K562 (cell line): ENCODE data around the gene ADAMTS2.

Source experiments
- BACH1 ChIP-seq: fragments of 200-800 bp; sonication (Bioruptor generic); IDR thresholded peaks from 2 replicates; pipeline ENCODE4 v1.6.1; 2016; ENCODE audit warnings: missing genetic modification characterization, missing compliant biosample characterization
- CAMTA2 ChIP-seq: fragments of 250-450 bp; sonication (Bioruptor Pico); conservative IDR thresholded peaks from 2 replicates; pipeline ENCODE4 v1.5.1; 2022
- FOSL1 ChIP-seq: fragments of 200-800 bp; sonication (Bioruptor generic); conservative IDR thresholded peaks from 2 replicates; pipeline ENCODE4 v1.6.1; 2016; ENCODE audit warnings: missing genetic modification characterization, missing compliant biosample characterization
- KAT8 ChIP-seq: fragments of 450-650 bp; IDR thresholded peaks from 2 replicates; pipeline ENCODE4 v1.6.1; 2016; ENCODE audit warnings: low read depth, mild to moderate bottlenecking
- POLR2AphosphoS5 ChIP-seq: IDR thresholded peaks from 2 replicates; pipeline ENCODE4 v1.6.1; 2011; ENCODE audit warnings: mild to moderate bottlenecking, low read depth, low read length, moderate library complexity; ENCODE audit not compliant: control insufficient read depth, insufficient read depth
- RAD21 ChIP-seq, 2 experiments: fragments of 250-450 bp in 1 of 2; fragments of 450-650 bp in 1 of 2; sonication (Bioruptor Pico) in 1 of 2; formaldehyde crosslinking in 1 of 2; IDR thresholded peaks in 1 of 2; conservative IDR thresholded peaks in 1 of 2; 2 replicates each; pipeline versions ENCODE4 v1.4.0 to v1.8.0; 2020 to 2022; ENCODE audit warnings: mild to moderate bottlenecking in 2 of 2, moderate library complexity in 1 of 2
- SMAD1 ChIP-seq: fragments of 150-350 bp; IDR thresholded peaks from 2 replicates; pipeline ENCODE4 v1.6.1; 2014; ENCODE audit warnings: low read length, low read depth; ENCODE audit not compliant: partially characterized antibody
- TAF9B ChIP-seq: fragments of 450-650 bp; IDR thresholded peaks from 2 replicates; pipeline ENCODE4 v1.6.1; 2018; ENCODE audit warnings: mild to moderate bottlenecking; ENCODE audit not compliant: partially characterized antibody
- TCF7L2 ChIP-seq: fragments of 150-350 bp; IDR thresholded peaks from 2 replicates; pipeline ENCODE4 v1.6.1; 2016; ENCODE audit warnings: low read depth, mild to moderate bottlenecking, low read length, moderate library complexity
- ZNF274 ChIP-seq: IDR thresholded peaks from 2 replicates; pipeline ENCODE4 v1.6.1; 2011; ENCODE audit warnings: low read depth, mild to moderate bottlenecking, low read length, moderate library complexity, borderline replicate concordance
- TF ChIP-seq, protein P1 (sequence below): fragments of 450-650 bp; IDR thresholded peaks from 2 replicates; pipeline ENCODE4 v1.6.1; 2016; ENCODE audit warnings: mild to moderate bottlenecking, moderate library complexity
- TF ChIP-seq, protein P2 (sequence below), 3 experiments: IDR thresholded peaks in 2 of 3; conservative IDR thresholded peaks in 1 of 3; 2 replicates each; pipeline ENCODE4 v1.5.1; 2011 to 2012; ENCODE audit warnings: low read length in 3 of 3, mild to moderate bottlenecking in 3 of 3, control low read depth in 2 of 3, improper control_type of control experiment in 1 of 3, inconsistent platforms in 1 of 3, low read depth in 1 of 3, mixed read lengths in 1 of 3, moderate library complexity in 1 of 3; ENCODE audit not compliant: insufficient read depth in 2 of 3
- TF ChIP-seq, protein P3 (sequence below), 2 experiments: fragments of 450-650 bp; conservative IDR thresholded peaks; 2 replicates each; pipeline ENCODE4 v1.6.1; 2017; ENCODE audit warnings: mild to moderate bottlenecking in 2 of 2, moderate library complexity in 2 of 2

DNA sequence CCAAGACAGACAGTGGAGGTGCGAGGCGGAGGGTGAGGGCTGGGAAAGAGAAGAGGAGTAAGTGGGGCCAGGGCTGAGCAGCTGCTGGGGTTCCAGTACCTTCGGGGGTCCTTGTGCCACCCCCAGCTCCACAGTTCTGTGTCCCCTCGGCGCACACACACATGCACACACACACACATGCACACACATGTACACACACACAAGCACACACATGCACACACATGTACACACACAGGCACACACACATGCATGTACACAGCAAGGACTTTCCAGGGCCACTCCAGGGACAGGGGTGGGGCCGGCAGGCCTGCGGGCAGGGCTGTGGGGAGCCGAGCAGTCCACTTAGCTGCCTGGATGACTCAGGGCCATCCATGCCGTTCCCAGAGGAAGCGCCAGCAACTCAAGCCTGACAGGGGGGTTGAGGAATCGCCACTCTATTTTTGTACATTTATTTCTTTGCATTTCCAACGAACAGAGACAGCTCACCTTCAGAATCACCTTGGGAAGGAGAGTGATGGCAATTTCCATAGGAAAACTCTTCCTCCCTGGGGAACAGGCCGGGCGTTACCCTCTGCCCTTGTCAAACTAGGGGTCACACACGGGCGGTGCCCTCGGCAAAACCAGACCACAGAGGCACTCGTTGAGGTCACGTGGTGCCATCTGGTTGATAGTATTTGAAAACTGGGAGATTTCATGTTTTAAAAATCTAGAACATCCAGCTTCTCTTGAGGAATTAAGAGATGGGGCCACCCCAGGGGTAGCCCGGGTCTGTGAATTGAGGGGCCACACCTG lies 135.7 kb downstream of the ADAMTS2 start:
- no peak for TF ChIP-seq POLR2AphosphoS5
- no peak for TF ChIP-seq FOSL1 (tag)
- TF ChIP-seq RAD21 (CRISPR knock-in tag; conservative IDR thresholded peaks at IDR 0.05 in 1 of 2, IDR thresholded peaks at IDR 0.05 in 1 of 2): no peak
- no peak for TF ChIP-seq BACH1 (tag)
- TF ChIP-seq, protein P1, sequence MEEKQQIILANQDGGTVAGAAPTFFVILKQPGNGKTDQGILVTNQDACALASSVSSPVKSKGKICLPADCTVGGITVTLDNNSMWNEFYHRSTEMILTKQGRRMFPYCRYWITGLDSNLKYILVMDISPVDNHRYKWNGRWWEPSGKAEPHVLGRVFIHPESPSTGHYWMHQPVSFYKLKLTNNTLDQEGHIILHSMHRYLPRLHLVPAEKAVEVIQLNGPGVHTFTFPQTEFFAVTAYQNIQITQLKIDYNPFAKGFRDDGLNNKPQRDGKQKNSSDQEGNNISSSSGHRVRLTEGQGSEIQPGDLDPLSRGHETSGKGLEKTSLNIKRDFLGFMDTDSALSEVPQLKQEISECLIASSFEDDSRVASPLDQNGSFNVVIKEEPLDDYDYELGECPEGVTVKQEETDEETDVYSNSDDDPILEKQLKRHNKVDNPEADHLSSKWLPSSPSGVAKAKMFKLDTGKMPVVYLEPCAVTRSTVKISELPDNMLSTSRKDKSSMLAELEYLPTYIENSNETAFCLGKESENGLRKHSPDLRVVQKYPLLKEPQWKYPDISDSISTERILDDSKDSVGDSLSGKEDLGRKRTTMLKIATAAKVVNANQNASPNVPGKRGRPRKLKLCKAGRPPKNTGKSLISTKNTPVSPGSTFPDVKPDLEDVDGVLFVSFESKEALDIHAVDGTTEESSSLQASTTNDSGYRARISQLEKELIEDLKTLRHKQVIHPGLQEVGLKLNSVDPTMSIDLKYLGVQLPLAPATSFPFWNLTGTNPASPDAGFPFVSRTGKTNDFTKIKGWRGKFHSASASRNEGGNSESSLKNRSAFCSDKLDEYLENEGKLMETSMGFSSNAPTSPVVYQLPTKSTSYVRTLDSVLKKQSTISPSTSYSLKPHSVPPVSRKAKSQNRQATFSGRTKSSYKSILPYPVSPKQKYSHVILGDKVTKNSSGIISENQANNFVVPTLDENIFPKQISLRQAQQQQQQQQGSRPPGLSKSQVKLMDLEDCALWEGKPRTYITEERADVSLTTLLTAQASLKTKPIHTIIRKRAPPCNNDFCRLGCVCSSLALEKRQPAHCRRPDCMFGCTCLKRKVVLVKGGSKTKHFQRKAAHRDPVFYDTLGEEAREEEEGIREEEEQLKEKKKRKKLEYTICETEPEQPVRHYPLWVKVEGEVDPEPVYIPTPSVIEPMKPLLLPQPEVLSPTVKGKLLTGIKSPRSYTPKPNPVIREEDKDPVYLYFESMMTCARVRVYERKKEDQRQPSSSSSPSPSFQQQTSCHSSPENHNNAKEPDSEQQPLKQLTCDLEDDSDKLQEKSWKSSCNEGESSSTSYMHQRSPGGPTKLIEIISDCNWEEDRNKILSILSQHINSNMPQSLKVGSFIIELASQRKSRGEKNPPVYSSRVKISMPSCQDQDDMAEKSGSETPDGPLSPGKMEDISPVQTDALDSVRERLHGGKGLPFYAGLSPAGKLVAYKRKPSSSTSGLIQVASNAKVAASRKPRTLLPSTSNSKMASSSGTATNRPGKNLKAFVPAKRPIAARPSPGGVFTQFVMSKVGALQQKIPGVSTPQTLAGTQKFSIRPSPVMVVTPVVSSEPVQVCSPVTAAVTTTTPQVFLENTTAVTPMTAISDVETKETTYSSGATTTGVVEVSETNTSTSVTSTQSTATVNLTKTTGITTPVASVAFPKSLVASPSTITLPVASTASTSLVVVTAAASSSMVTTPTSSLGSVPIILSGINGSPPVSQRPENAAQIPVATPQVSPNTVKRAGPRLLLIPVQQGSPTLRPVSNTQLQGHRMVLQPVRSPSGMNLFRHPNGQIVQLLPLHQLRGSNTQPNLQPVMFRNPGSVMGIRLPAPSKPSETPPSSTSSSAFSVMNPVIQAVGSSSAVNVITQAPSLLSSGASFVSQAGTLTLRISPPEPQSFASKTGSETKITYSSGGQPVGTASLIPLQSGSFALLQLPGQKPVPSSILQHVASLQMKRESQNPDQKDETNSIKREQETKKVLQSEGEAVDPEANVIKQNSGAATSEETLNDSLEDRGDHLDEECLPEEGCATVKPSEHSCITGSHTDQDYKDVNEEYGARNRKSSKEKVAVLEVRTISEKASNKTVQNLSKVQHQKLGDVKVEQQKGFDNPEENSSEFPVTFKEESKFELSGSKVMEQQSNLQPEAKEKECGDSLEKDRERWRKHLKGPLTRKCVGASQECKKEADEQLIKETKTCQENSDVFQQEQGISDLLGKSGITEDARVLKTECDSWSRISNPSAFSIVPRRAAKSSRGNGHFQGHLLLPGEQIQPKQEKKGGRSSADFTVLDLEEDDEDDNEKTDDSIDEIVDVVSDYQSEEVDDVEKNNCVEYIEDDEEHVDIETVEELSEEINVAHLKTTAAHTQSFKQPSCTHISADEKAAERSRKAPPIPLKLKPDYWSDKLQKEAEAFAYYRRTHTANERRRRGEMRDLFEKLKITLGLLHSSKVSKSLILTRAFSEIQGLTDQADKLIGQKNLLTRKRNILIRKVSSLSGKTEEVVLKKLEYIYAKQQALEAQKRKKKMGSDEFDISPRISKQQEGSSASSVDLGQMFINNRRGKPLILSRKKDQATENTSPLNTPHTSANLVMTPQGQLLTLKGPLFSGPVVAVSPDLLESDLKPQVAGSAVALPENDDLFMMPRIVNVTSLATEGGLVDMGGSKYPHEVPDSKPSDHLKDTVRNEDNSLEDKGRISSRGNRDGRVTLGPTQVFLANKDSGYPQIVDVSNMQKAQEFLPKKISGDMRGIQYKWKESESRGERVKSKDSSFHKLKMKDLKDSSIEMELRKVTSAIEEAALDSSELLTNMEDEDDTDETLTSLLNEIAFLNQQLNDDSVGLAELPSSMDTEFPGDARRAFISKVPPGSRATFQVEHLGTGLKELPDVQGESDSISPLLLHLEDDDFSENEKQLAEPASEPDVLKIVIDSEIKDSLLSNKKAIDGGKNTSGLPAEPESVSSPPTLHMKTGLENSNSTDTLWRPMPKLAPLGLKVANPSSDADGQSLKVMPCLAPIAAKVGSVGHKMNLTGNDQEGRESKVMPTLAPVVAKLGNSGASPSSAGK: no peak
- TF ChIP-seq TAF9B: no peak
- TF ChIP-seq CAMTA2 (CRISPR knock-in tag): no peak
- TF ChIP-seq TCF7L2: no peak
- TF ChIP-seq, protein P2, sequence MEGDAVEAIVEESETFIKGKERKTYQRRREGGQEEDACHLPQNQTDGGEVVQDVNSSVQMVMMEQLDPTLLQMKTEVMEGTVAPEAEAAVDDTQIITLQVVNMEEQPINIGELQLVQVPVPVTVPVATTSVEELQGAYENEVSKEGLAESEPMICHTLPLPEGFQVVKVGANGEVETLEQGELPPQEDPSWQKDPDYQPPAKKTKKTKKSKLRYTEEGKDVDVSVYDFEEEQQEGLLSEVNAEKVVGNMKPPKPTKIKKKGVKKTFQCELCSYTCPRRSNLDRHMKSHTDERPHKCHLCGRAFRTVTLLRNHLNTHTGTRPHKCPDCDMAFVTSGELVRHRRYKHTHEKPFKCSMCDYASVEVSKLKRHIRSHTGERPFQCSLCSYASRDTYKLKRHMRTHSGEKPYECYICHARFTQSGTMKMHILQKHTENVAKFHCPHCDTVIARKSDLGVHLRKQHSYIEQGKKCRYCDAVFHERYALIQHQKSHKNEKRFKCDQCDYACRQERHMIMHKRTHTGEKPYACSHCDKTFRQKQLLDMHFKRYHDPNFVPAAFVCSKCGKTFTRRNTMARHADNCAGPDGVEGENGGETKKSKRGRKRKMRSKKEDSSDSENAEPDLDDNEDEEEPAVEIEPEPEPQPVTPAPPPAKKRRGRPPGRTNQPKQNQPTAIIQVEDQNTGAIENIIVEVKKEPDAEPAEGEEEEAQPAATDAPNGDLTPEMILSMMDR (IDR thresholded peaks at IDR 0.05 in 2 of 3, conservative IDR thresholded peaks at IDR 0.05 in 1 of 3; ENCODE audit: insufficient read depth in 2 of 3, low read depth in 1 of 3, low read length in 3 of 3): no peak
- TF ChIP-seq, protein P3, sequence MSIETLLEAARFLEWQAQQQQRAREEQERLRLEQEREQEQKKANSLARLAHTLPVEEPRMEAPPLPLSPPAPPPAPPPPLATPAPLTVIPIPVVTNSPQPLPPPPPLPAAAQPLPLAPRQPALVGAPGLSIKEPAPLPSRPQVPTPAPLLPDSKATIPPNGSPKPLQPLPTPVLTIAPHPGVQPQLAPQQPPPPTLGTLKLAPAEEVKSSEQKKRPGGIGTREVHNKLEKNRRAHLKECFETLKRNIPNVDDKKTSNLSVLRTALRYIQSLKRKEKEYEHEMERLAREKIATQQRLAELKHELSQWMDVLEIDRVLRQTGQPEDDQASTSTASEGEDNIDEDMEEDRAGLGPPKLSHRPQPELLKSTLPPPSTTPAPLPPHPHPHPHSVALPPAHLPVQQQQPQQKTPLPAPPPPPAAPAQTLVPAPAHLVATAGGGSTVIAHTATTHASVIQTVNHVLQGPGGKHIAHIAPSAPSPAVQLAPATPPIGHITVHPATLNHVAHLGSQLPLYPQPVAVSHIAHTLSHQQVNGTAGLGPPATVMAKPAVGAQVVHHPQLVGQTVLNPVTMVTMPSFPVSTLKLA (conservative IDR thresholded peaks at IDR 0.05): no peak
- TF ChIP-seq ZNF274: no peak
- TF ChIP-seq KAT8: no peak
- no peak for TF ChIP-seq SMAD1
